NOMO-1 treated with dmso at 0.1 percent for 144 hours (cell line): ENCODE data around the gene HLA-DRB1.
"Not testable (repeated sequence)": the region's sequence is repeated elsewhere in the genome, so short reads cannot be mapped to it uniquely, and the experiment has no call there.

ENCODE experiments used
- DNase-seq: peaks from one replicate; lab custom pipeline; 2025; ENCODE audit not compliant: unreplicated experiment; lab: John Stamatoyannopoulos, UW

HLA-DRB1 gene

GRCh38 chr6:32589596-32590449 is at the start of gene HLA-DRB1:
Gene HLA-DRB1 (minus strand): TSS chr6:32589848. CDS start chr6:32589742, 106 bp downstream.
- peak; percentile 31 for DNase-seq

- DNase-seq = no peak
Observed at GRCh38 chr6:32638532-32639219, 49.0 kb upstream of the HLA-DRB1 start.

DNA sequence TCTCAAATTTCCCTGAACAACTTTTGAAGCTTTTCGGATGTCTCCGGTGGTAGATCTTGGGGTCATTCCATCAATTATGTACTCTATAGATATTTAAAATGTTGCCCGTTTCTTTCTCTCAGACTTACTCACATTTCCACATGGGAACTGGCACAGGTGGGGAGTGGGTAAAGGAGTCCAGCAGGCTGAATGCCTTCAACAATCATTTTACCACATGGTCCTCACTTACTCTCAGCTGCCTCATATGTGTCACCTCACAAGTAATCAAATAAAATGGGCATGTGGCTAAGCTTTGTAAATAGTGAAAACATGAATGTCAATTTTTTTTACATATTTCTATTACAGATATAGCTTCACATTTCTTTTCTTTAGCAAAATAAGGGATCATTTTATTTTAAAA is 48.2 kb upstream of the HLA-DRB1 start:
- DNase-seq = no peak

- peak; percentile 67 for DNase-seq
Observed at GRCh38 chr6:32637219-32637880, 47.7 kb upstream of the HLA-DRB1 start, which contains the start of gene HLA-DQA1. Gene HLA-DQA1 (plus strand): TSS chr6:32637406. CDS start chr6:32637459, 53 bp downstream.

GRCh38 chr6:32635526-32636123 is 46.0 kb upstream of the HLA-DRB1 start:
- no peak for DNase-seq

GRCh38 chr6:32629793-32630192 is 40.1 kb upstream of the HLA-DRB1 start:
- DNase-seq = not testable (repeated sequence)

- peak; percentile 25 for DNase-seq
Observed at GRCh38 chr6:32627831-32628230, 38.2 kb upstream of the HLA-DRB1 start.

DNA sequence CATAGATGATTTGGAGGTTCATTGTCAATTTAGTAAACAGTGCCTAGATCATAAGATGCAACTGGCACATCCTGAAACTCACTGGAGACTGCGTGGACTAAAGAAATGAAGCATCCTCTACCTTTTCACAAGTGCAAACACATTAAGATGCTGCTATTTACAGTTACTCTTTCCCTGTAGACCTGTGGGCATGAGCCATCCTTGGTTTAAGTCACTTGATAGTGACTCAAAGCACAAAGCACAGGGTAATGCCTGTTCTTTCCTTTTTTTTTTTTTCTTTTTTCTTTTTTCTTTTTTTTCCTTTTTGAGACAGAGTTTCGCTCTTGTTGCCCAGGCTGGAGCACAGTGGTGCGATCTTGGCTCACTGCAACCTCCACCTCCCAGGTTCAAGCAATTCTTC is 37.6 kb upstream of the HLA-DRB1 start:
- DNase-seq = no peak

GRCh38 chr6:32625137-32625536 is 35.5 kb upstream of the HLA-DRB1 start:
- no peak for DNase-seq

- no peak for DNase-seq
Observed at GRCh38 chr6:32624565-32624964, 34.9 kb upstream of the HLA-DRB1 start.

- peak; percentile 85 for DNase-seq
Observed at GRCh38 chr6:32623693-32624092, 34.0 kb upstream of the HLA-DRB1 start.

DNA sequence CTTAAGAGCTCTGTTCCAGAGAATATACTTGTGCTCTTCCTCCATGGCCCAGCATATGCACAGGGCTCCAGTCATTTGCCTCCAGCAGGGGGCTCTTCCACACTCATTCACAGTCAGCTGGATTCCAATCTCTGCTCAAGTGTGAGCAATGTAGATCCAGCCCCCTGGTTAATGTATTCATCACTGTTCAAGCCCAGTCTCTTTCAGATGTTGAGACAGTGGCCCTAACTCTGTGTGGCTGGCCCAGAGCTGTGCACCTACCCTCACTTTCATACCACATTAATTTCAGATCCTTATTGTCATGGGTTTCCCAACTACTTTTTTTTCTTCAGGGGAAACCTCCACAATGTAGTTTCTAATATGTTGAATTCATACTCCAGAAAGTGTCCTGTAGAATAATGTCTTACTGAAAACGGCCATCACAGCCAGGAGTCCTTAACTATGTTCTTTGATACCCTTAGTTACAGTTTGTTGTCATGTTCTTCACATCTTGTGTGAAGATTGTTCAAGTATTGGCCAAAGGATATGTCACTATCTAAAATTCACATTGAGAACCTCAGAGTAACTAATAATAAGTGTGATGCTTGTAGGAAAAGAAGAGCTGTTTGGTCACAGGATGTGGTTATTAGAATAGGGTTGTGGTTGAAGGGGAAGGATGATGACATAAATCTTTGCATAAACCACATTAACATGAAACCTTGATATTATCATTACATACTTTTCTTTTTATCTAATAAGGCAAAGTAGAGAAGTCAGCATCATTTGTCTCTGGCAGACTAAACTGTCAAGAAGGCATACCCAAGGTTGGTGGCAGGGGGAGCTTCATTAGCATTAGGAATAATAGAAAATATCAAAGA is 33.1 kb upstream of the HLA-DRB1 start:
- DNase-seq = peak; percentile 66

DNA sequence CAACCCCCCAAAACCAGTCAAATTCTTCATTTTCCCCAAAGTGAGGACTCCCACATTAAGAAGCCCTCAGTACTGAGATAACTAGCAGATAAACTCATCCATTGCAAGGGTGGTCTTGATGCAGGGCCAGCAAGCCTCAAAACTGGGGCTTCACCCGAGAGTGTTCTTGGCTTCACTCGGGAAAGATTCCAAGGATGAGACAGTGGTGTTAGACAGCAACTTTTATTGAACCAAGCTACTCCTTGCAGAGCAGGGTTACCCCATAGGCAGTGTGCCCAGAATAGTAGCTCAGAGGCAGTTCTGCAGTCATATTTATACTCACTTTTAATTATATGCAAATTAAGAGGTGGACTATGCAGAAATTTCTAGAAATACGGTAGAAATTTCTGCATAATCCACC is 31.7 kb upstream of the HLA-DRB1 start:
- no peak for DNase-seq

- no peak for DNase-seq
Observed at GRCh38 chr6:32617751-32618150, 28.1 kb upstream of the HLA-DRB1 start.

DNA sequence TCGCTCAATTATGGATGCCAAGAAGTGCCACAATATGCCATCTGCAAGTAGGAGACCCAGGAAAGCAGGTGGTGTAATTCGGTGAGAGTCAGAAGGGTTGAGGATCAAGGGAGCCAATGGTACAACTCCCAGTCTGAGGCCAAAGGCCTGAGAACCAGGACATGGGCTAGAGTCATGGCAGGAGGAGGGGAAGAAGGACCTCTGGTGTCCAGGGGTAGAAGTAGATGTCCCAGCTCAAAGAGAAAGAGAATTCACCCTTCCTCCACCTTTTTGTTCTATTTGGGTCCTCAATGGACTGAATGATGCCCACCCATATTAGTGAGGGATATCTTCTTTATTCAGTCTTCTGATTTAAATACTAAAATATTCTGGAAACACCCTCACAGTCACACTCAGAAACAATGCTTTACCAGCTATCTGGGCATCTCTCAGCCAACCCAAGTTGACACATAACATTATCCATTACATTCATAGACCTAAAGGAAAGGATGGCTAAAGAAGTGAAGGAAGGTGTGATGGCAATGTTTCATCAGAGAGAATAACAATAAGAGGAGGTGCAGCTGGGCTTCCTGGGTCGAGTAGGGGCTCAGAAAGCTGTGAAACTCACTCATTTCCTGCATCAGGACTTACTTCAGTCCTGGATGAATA is 26.4 kb upstream of the HLA-DRB1 start:
- no peak for DNase-seq

DNA sequence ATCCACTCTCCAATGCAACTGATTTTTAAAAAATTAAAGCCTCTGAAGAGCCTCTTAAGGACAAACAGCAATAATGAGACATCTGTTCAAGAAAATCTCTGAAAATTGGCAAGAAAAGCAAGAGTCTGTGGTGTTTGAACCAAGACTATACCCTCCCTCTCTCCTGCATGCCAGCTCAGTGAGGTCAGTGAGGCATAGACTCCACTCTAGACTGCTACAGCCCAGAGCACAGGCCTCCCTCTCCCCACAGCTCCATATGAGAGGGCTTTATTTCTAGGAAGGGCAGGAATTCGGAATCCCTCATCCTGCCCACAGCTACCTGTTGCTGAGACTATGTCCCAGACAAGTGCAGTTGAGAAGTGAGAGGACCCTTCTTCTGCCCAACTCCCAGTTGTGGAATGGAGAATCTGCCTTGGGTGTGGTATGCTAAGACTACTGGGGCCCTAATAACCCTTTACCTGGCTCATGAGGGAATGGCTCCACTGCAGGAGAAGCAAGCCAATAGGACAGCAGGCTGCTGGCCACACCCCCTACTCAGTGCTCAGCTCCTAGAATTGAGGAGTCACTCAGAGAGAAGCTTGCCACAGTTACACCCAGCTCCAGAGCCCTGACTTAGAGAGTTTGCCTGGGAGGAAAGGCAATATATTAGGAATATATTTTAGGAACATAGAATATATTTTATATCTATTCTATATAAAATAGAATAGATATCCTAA is 24.9 kb upstream of the HLA-DRB1 start:
- DNase-seq = no peak

- no peak for DNase-seq
Observed at GRCh38 chr6:32613475-32613874, 23.8 kb upstream of the HLA-DRB1 start.

DNA sequence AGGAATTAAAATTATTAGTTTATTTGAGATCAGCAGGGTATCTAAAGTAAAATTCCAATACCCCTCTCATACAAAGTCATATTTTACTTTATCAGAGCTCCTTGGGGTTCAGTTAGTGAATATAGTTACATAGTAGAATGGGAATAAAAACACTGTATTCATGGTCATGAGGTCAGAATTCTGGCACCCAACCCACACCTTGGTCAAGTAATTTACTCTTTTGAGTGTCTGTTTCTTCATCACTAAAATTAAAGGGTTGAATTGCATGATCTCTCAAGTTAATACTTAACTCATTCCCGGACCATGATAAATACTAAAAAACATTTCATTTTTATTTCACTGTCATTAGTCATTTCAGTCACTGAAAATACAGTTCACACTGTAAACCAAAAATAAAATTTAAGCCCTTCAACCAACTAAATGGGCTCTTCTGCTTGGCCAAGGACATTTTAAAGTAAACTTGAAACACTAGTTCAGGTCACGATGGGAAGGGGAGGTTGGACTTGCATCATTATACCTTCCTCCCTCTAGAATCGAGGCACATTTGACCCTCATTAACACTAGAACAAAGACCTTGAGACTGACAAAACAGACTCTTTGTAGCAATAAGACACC is 21.1 kb upstream of the HLA-DRB1 start:
- no peak for DNase-seq
